HG03045 (cell line): ENCODE results near the gene WFDC2.
"Not testable (repeated sequence)": the region's sequence is repeated elsewhere in the genome, so short reads cannot be mapped to it uniquely, and the experiment has no call there.

Experiments
- ATAC-seq: cut with Tn5 transposase; IDR thresholded peaks from one replicate; pipeline ENCODE4 v1.9.1; 2021; ENCODE audit warnings: mild to moderate bottlenecking, moderate library complexity; ENCODE audit not compliant: unreplicated experiment

The WFDC2 gene

DNA sequence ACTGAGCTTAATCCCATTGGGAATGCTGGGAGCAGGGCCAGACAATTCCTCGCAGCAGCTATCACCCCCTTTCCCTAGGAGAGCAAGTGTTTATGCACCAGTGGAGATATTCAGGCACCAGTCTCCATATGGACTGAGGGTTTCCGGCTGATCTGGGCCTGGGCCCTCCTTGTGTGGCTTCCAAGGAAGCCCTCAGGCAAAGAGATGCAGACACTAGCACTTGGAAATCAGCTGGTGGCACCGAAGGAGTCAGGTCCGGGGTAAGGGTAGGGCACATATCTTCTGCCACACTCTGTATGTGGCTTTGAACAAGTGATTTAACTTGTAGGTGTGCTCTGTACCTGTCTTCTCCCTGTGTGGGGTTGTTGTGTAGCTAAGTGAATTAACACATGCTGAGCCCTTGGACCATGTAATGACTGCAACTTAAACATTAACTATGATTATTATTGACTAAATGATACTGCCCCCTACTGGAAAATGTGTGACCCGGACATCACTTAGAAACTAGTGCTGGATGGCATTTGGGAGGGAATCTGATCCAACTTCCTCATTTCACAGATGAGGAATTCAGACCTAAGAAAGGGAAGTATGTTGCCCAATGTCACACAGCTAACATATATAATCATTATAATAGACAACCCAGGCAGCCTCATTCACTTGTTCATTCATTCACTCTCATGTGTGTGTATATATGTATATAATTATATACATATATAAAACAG lies 19.3 kb upstream of the WFDC2 start:
- ATAC-seq: no peak

- ATAC-seq: no peak
These were observed 17.3 kb upstream of the WFDC2 start for GRCh38 chr20:45452238-45452637.

DNA sequence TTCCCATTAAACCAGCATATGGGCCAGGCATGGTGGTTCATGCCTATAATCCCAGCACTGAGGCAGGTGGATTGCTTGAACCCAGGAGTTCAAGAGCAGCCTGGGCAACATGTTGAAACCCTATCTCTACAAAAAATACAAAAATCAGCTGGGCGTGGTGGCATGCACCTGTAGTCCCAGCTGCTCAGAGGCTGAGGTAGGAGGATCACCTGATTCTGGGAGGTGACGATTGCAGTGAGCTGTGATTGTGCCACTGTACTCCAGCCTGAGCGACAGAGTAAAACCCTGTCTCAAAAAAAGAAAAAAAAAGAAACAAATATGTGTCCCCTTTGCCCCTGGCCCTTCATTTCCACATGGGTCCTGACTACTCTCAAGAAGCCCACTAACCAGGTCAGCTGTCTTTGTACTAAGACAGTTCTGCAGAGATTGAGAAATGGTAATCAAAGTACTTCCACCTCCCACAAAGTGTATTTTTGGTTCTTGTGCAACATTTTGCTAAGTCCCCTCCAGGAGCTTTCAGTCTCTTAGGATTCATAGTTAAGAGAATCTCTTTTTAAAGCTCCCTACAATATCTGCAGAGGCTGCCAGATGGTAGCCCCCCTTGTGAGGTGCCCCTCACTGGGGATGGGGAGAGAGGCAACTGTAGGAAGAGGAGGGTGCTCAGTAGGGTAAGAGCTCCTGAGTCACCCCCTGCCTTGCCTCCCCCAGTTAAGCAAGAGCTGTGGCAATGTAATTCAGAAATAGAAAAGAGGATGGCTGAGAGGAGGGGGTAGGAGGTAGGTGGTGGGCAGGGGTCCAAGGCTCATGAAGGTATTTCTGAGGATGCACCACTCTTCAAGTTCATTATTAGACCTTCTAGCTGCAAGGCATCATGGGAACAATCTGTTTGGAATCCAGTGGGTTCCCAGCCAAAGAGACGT lies 16.5 kb upstream of the WFDC2 start:
- no peak for ATAC-seq

- ATAC-seq: no peak
These were observed 12.9 kb upstream of the WFDC2 start for GRCh38 chr20:45456632-45457031.

- no peak for ATAC-seq
These were observed 9.9 kb upstream of the WFDC2 start for GRCh38 chr20:45459606-45460005.

- no peak for ATAC-seq
These were observed 8.3 kb upstream of the WFDC2 start for GRCh38 chr20:45461225-45461624.

- ATAC-seq: no peak
These were observed 6.6 kb upstream of the WFDC2 start for GRCh38 chr20:45462711-45463509.

GRCh38 chr20:45463709-45464108 lies 5.8 kb upstream of the WFDC2 start:
- no peak for ATAC-seq

DNA sequence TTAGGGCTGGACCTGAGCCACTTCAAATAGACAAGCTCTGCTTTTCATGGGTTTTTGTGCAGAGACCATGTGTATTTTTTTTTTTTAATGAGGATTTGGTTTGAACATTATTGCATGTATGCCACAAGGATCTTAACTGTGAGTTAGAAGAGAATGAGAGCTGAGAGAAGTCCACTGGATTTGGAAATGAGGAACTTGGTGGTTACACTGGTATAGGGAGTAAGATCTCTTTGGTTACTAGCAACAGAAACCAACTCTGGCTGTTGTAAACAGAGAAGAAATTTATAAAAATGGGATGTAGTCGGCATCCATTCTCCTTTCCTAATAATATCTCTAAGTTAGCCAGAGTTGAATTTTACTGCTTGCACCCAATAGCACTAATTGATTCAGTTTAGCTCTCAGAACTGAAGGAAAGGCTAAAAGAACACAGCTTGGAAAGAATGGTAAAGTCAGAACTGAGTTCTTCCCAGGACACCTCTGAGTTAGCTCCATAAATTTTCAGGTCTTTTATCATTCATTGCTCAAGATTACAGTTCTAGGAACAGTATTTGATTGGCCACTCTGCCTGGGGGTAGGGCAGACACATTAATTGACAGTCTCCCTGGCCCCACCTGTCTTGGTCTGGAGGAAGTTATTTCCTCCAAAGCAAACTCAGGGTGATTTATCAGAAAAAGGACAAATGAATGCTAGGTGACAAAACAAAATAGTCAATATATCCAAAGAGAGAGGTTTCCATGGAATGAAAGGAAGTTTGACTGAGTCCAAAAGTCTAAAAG lies 3.9 kb upstream of the WFDC2 start:
- ATAC-seq: no peak

- no peak for ATAC-seq
These were observed 2.4 kb upstream of the WFDC2 start for GRCh38 chr20:45467172-45467571.

DNA sequence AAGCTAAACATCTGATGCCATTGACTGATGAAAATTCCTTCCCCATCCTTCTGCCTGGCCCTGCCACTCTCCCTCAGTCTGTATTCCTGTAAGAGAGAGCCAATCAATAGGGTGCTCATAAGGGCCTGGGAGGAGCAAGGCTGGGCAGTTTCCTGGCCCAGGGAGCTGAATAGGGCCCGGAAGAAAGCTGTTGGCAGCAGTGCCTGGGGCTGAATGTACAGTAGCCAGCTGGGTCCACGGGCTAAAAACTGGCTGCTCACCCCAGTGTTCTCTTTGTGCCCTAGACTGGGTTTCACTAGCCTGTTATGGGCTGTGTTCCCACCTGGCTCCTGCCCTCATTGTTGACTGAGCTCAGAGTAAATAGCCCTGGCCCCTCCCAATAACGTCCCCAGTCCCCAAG lies 1.7 kb upstream of the WFDC2 start:
- no peak for ATAC-seq

- ATAC-seq: peak; percentile 64
These were observed 844 bp downstream of the WFDC2 start for GRCh38 chr20:45470262-45470931.

- no peak for ATAC-seq
These were observed 1.4 kb downstream of the WFDC2 start for GRCh38 chr20:45470937-45471336.

- ATAC-seq: not testable (repeated sequence)
These were observed 2.7 kb downstream of the WFDC2 start for GRCh38 chr20:45472286-45472685.

DNA sequence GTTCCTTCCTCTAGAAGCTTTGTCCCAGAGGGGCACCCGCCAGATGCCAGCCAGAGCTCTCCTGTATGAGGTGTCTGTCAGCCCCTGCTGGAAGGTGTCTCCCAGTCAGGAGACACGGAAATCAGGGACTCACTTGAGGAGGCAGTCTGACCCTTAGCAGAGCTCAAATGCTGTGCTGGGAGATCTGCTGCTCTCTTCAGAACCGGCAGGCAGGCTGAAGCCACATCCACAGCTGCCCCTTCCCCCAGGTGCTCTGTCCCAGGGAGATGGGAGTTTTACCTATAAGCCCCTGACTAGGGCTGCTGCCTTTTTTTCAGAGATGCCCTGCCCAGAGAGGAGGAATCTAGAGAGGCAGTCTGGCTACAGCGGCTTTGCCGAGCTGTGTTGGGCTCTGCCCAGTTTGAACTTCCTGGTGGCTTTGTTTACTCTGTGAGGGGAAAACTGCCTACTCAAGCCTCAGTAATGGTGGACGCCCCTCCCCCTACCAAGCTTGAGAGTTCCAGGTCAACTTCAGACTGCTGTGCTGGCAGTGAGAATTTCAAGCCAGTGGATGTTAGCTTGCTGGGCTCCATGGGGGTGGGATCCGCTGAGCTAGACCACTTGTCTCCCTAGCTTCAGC lies 8.1 kb downstream of the WFDC2 start:
- not testable (repeated sequence) for ATAC-seq

DNA sequence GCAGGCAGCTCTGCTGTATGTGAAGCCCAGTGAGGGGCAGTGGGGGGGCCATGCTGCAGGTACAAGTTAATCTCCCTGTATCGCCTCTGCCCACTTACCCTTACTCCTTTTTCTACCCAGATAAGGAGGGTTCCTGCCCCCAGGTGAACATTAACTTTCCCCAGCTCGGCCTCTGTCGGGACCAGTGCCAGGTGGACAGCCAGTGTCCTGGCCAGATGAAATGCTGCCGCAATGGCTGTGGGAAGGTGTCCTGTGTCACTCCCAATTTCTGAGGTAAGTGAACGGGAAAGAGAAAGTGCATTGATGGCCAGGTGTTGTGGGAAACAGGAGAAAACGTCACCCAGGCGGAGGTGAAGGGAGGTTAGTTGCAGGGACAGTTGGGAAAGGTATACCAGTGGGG lies 10.3 kb downstream of the WFDC2 start:
- no peak for ATAC-seq

DNA sequence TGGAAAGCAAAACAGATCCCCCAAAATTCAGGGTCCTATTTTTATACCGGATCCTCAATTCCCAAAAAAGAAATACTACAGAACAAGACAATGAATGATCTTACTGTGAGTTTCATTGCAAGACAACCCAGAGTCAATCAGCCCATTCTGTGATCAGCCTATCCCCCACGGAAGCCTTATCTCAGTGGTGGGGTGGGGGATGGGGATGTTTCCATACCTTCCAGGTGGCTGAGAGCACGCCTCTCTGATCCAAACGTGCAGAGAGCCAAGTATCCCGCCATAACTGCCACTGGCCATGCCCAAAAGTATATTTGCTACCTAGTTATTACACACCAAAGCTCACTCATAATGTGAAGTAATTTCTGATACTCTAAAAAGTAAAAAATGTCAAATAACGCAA lies 15.1 kb downstream of the WFDC2 start:
- ATAC-seq: no peak

GRCh38 chr20:45485388-45485787 lies 15.8 kb downstream of the WFDC2 start:
- no peak for ATAC-seq

DNA sequence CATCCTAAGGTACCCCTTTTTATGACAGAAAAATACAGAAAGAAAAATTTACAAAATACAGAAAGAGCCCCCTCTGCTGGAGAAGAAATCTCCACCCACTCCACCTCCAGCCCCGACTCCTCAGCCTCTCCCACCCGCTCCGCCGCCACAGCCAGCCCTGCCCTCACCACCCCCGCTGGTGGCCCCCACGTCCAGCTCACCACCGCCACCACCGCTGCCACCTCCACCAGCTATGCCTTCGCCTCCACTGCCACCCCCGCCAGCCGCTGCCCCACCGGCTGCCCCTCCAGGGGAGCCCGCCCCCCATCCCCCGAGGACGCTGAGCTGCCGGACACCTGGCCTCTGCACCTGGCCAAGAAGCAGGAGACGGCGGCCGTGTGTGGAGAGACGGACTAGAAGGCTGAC lies 17.7 kb downstream of the WFDC2 start:
- no peak for ATAC-seq
